Skeletal muscle tissue (tissue), 4 donors: ENCODE data around the gene KRCC1. TPM values are rescaled to one million over a fixed set of nuclear protein-coding genes. Genes with fewer than 3 reads are reported as not detected.
A peak's percentile ranks its signal among the peaks of the same experiment; 100 is the strongest.
"Not testable (repeated sequence)": the region's sequence is repeated elsewhere in the genome, so short reads cannot be mapped to it uniquely, and the experiment has no call there.

ENCODE experiments used
- H3K27ac ChIP-seq: one replicate; pipeline ENCODE4 v1.7.0; 2013; ENCODE audit warnings: mild to moderate bottlenecking, low read depth, low read length, inconsistent platforms
- H3K27me3 ChIP-seq, 3 donors: one replicate each; pipeline ENCODE4 v1.7.0; 2013; ENCODE audit warnings: low read length in 3 of 3; ENCODE audit not compliant: control insufficient read depth in 3 of 3, insufficient read depth in 3 of 3
- H3K36me3 ChIP-seq, 3 donors: one replicate each; pipeline ENCODE4 v1.7.0; 2013; ENCODE audit warnings: low read length in 3 of 3; ENCODE audit not compliant: control insufficient read depth in 3 of 3, insufficient read depth in 3 of 3
- H3K4me1 ChIP-seq, 3 donors: one replicate each; pipeline ENCODE4 v1.7.0; 2013; ENCODE audit warnings: low read length in 3 of 3, mild to moderate bottlenecking in 3 of 3; ENCODE audit not compliant: control insufficient read depth in 3 of 3, insufficient read depth in 3 of 3
- H3K4me3 ChIP-seq, 3 donors: one replicate each; pipeline ENCODE4 v1.7.0; 2013; ENCODE audit warnings: low read length in 3 of 3
- H3K9ac ChIP-seq, 3 donors: one replicate each; pipeline ENCODE4 v1.7.0; 2013; ENCODE audit warnings: low read length in 3 of 3, mild to moderate bottlenecking in 3 of 3, moderate library complexity in 2 of 3, low read depth in 1 of 3
- H3K9me3 ChIP-seq, 3 donors: one replicate each; pipeline ENCODE4 v1.7.0; 2013; ENCODE audit warnings: low read length in 3 of 3; ENCODE audit not compliant: control insufficient read depth in 3 of 3
- total RNA-seq: library from RNA; depleted of rRNA; stranded (reverse); fragments of >200 nt; gene quantifications from one replicate; pipeline ENCODE4 v1.2.3, GENCODE V29; 2014
- donor health status: Osteomylitis.

KRCC1 gene
- total RNA-seq, 1 donor from 2014 or later = 11.5 TPM

GRCh38 chr2:88016086-88016959 is 39.3 kb downstream of the KRCC1 start, which contains the start of gene RNU2-63P:
RNU2-63P (minus strand) TSS chr2:88016547.
- Histone ChIP-seq H3K27me3 (no peaks in the 10 kb centered on the region), H3K9me3 (no peaks in the 10 kb centered on the region), H3K4me3 (peak within 1 kb of the TSS; percentile 86 to 91 (median 89)), H3K27ac (no peak within 1 kb of the TSS), H3K9ac (peak within 1 kb of the TSS; percentile 77 to 91 (median 82)), H3K36me3 (no peaks in the 10 kb centered on the region), H3K4me1 (peaks cover 5 to 12% (median 6%) of the 10 kb centered on the region in 3 donors)

DNA sequence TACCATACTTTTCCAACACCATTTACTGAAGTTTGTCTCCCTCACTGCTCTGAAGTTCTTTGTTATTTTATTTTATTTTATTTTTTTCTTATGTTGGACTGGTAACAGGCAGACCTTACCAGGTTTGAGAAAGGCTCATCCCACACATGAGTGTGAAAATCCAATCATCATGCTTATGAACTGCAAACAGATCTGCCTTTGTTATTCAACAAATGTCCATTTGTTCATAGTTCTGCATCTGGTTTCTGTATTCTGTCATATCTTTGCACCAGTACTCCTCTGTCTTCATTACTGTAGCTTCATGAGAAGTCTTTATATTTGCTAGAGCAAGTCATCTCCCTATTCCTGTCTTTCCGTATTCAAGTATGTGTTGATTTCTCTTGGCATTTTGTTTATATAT is 44.6 kb downstream of the KRCC1 start:
- no peaks in the 10 kb centered on the region for H3K4me1 ChIP-seq
- H3K36me3 ChIP-seq = no peaks in the 10 kb centered on the region
- no peaks in the 10 kb centered on the region for H3K9me3 ChIP-seq
- H3K9ac ChIP-seq = no peak overlapping the region
- no peaks in the 10 kb centered on the region for H3K27me3 ChIP-seq
- H3K27ac ChIP-seq = no peak overlapping the region
- no peak overlapping the region for H3K4me3 ChIP-seq

- H3K27ac ChIP-seq = no peak overlapping the region
- H3K9ac ChIP-seq = no peak overlapping the region
- H3K4me1 ChIP-seq = no peaks in the 10 kb centered on the region
- H3K4me3 ChIP-seq = no peak overlapping the region
- H3K36me3 ChIP-seq = no peaks in the 10 kb centered on the region
- H3K9me3 ChIP-seq = no peaks in the 10 kb centered on the region
- no peaks in the 10 kb centered on the region for H3K27me3 ChIP-seq
Measured at GRCh38 chr2:88010136-88010535, 45.4 kb downstream of the KRCC1 start.

DNA sequence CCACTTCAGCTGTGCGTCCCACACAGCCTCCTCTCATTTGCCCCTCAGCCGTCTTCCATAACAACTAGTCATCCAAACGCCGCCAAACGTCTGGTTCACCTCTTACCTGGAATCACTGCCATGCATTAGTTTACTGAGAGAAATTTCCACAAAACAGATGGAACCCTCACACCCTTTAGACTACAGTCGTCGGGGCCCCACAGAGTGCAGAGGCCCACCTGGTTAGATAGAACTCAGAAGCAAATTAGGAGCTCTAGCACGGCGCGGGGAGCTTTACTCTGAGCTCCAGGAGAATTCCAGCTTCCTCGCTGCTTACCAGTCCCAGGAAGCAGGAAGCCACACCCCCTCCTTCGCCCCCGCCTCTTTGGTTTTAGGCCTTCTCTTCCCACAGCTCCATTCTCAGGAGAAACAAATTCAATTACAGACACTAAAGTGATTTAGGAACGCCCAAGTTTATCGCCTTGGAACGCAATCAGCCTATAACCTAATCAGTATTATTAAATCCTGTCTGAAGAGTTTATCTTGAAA is 48.6 kb downstream of the KRCC1 start:
- H3K4me1 ChIP-seq = no peaks in the 10 kb centered on the region
- no peaks in the 10 kb centered on the region for H3K27me3 ChIP-seq
- no peak overlapping the region for H3K9ac ChIP-seq
- no peaks in the 10 kb centered on the region for H3K9me3 ChIP-seq
- no peak overlapping the region for H3K4me3 ChIP-seq
- no peaks in the 10 kb centered on the region for H3K36me3 ChIP-seq
- no peak overlapping the region for H3K27ac ChIP-seq

DNA sequence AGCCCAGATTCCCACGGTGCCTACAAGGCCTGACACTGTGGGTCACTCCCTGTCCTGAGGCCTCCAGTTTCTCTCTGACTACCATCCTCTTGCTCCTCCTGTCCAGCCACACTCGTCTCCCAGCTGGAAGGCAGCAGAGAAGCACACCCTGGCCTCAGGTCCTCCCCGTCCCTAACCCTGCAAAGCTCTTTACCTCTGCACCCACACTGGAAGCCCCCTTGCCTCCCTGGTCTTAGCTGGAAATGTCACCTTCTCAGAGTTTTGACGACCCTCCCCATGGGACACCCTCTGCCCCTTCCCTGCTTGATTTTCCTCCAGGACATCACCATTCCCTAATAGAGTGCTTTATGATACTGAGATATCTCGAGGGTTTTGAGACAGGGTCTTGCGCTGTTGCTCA is 49.8 kb downstream of the KRCC1 start:
- Histone ChIP-seq H3K9me3 (no peaks in the 10 kb centered on the region), H3K27me3 (no peaks in the 10 kb centered on the region), H3K36me3 (no peaks in the 10 kb centered on the region), H3K4me3 (no peak overlapping the region), H3K9ac (no peak overlapping the region), H3K4me1 (peaks cover 0 to 4% (median 0%) of the 10 kb centered on the region in 3 donors), H3K27ac (no peak overlapping the region)

DNA sequence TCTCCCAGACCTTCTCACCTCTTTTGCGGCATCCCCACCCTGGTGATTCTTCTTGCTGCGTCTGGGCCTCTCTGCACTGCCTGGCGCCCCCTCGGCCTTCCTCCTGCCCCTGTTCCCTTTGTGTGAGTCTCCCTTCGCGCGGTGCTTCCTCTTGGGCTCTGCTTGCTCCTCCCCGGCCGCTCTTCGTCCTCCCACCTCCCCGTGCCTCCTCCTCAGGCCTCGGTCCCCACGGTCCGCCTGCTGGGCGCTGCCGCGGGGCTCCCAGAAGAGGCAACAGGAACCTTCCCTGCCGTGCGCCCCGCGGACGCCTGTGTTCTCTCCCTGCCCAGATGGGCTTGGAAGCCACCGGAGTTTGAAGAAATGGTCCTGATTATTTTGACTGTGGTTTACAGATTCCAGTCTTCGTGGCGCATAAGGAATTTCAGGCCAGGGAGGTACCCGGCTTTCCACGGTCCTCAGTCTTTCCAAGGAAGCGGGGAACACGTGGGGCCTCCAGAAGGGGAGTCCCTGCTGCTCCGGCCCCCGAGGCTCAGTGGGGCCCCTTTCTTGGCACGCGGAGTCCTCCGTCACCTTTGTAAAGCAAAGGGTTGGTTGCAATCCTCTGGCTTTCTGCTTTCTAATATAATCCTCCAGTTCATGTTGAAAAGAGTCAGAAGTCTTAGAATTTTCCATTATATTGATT is 52.4 kb downstream of the KRCC1 start:
- Histone ChIP-seq H3K27ac (no peak overlapping the region), H3K9ac (peak overlapping the region in 1 of 3 donors; percentile 25), H3K27me3 (no peaks in the 10 kb centered on the region)

DNA sequence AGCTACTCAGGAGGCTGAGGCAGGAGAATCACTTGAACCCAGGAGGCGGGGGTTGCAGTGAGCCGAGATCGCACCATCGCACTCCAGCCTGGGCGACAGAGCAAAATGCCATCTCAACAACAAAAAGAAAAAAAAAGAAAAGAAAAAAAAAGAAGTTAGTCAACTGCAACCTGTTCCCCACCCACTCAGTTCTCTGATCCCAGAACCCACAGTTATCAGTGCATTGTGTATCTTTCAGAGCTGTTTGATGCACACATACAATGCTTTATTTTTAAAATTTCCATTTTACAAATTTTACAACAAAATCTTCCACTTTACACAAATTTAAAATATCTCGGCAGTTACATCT is 53.2 kb downstream of the KRCC1 start:
- peaks cover 0 to 4% (median 0%) of the 10 kb centered on the region in 3 donors for H3K4me1 ChIP-seq
- no peaks in the 10 kb centered on the region for H3K9me3 ChIP-seq

More for the DNA sequence above, 52.4 kb downstream of the KRCC1 start:
- Histone ChIP-seq H3K36me3 (no peaks in the 10 kb centered on the region), H3K4me1 (peaks cover 0 to 4% (median 0%) of the 10 kb centered on the region in 3 donors), H3K4me3 (no peak overlapping the region), H3K9me3 (no peaks in the 10 kb centered on the region)

GRCh38 chr2:88000474-88000873 is 55.1 kb downstream of the KRCC1 start:
- not testable (repeated sequence) for H3K4me3 ChIP-seq, H3K27ac ChIP-seq, H3K36me3 ChIP-seq, H3K27me3 ChIP-seq, H3K4me1 ChIP-seq, H3K9ac ChIP-seq, H3K9me3 ChIP-seq

More for the DNA sequence above, 53.2 kb downstream of the KRCC1 start:
- no peaks in the 10 kb centered on the region for H3K27me3 ChIP-seq
- H3K4me3 ChIP-seq = no peak overlapping the region
- no peaks in the 10 kb centered on the region for H3K36me3 ChIP-seq
- no peak overlapping the region for H3K27ac ChIP-seq
- no peak overlapping the region for H3K9ac ChIP-seq

DNA sequence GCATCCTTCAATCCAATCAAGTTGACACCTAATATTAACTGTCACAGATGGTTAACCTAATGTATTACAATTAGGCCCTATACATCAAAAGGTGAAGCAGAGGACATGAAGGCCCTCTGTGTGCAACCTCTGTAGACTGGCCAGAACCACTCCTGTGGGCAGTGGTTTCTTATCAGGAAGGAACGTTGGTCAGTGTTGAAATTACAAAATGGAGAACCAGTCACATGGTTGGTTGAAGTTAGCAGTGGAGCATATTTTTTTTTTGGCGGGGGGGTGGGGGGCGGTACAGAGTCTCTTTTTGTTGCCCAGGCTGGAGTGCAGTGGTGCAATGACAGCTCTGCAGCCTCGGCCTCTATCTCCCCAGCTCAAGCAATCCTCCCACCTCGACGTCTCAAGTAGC is 59.0 kb downstream of the KRCC1 start:
- Histone ChIP-seq H3K36me3 (no peaks in the 10 kb centered on the region), H3K9ac (no peak overlapping the region), H3K9me3 (no peaks in the 10 kb centered on the region), H3K4me3 (no peak overlapping the region), H3K27ac (no peak overlapping the region), H3K27me3 (no peaks in the 10 kb centered on the region), H3K4me1 (peaks cover 0 to under 1% (median 0%) of the 10 kb centered on the region in 3 donors)

DNA sequence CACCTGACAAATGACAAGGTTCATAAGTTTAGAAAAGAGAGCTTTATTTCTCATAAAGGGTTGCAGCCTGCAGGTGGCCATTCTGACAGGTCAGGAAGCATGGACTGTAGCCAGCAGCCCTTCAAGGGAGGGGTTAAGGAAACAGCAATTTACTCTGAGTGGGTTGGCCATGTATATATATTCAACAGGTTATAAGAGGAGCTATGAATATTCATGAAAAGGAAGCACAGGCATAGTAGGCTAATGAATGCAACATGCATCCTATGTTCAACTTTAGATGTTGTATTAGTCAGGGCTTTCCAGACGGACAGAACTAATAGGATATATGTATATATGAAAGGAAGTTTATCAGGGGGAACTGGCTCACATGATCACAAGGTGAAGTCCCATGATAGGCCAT is 59.8 kb downstream of the KRCC1 start:
- Histone ChIP-seq H3K9ac (no peak overlapping the region), H3K27ac (no peak overlapping the region), H3K36me3 (no peaks in the 10 kb centered on the region), H3K27me3 (no peaks in the 10 kb centered on the region), H3K4me1 (no peaks in the 10 kb centered on the region), H3K4me3 (no peak overlapping the region), H3K9me3 (no peaks in the 10 kb centered on the region)
